ENCODE measurements around the gene KRTAP4-9. TPM values are rescaled to one million over a fixed set of nuclear protein-coding genes. Genes with fewer than 3 reads are reported as not detected.
"Not testable (repeated sequence)": the region's sequence is repeated elsewhere in the genome, so short reads cannot be mapped to it uniquely, and the experiment has no call there.

The KRTAP4-9 gene
- total RNA-seq, 1 donor = not detected

DNA sequence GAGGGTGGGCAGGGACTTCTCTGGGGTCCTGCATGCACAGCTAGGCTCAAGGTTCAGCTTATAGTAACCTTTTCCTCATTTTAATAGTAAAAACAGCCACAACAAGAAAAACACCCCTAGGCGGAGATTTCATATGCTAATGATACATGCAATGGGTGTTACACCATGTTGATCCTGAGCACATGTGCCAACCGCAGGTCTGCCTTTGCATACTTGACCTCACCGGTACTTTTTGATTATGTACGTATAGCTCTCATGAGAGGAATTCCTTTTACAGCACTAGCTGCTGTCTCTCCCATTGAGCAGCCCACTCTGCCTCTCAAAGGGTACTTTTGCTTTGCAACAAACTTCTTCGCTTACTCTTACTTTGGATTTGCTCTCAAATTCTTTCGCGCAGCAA lies 9.1 kb upstream of the KRTAP4-9 start:
- no peak overlapping the region for H3K4me3 ChIP-seq (ENCODE audit: insufficient read depth, low read length)
- TF ChIP-seq, protein P1, sequence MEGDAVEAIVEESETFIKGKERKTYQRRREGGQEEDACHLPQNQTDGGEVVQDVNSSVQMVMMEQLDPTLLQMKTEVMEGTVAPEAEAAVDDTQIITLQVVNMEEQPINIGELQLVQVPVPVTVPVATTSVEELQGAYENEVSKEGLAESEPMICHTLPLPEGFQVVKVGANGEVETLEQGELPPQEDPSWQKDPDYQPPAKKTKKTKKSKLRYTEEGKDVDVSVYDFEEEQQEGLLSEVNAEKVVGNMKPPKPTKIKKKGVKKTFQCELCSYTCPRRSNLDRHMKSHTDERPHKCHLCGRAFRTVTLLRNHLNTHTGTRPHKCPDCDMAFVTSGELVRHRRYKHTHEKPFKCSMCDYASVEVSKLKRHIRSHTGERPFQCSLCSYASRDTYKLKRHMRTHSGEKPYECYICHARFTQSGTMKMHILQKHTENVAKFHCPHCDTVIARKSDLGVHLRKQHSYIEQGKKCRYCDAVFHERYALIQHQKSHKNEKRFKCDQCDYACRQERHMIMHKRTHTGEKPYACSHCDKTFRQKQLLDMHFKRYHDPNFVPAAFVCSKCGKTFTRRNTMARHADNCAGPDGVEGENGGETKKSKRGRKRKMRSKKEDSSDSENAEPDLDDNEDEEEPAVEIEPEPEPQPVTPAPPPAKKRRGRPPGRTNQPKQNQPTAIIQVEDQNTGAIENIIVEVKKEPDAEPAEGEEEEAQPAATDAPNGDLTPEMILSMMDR (IDR thresholded peaks at IDR 0.05; ENCODE audit: extremely low read depth, low read depth, low read length) = no peak
- H3K79me2 ChIP-seq (ENCODE audit: insufficient read depth, low read length) = no peaks in the 10 kb centered on the region

DNA sequence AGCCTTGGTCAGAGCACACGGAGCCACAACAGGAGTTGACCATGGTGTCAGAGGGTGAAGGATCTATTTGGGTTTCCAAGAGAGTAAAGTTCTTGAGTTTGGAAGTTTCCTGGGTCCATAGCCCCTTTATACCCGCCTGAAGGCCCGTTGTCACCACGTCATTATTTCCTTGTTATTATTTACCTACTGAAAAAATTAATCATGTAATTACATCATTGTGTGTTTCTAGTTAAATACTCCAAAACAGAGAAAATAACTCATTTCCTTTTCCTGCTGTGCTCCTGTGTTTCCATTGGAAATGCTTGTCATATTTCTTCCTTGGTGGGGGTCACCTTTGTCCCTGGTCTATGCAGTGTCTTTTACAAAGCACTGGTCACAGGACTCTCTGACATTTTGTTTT lies 7.1 kb upstream of the KRTAP4-9 start, which contains the start of gene KRTAP4-8:
KRTAP4-8 (minus strand) TSS at position 101 of the 400 bp plus-strand sequence; CDS start at position 43, 58 bp downstream.
- no peaks in the 10 kb centered on the region for H3K9me3 ChIP-seq (ENCODE audit: low read depth, low read length)
- peak within 1 kb of the TSS; percentile 59 for H3K27ac ChIP-seq (ENCODE audit: low read depth, low read length)
- peaks cover 29% of the 10 kb centered on the region for H3K4me1 ChIP-seq (ENCODE audit: insufficient read depth, low read length)
- no peaks in the 10 kb centered on the region for H4K20me1 ChIP-seq (ENCODE audit: insufficient read depth, low read length)
- no peak within 1 kb of the TSS for H3K4me3 ChIP-seq (ENCODE audit: insufficient read depth, low read length)
- H3K36me3 ChIP-seq (ENCODE audit: insufficient read depth, low read length) = no peaks in the 10 kb centered on the region
- no peaks in the 10 kb centered on the region for H3K79me2 ChIP-seq (ENCODE audit: insufficient read depth, low read length)
- no peak for DNase-seq (ENCODE audit: insufficient read length, low spot score, missing footprints)
- TF ChIP-seq, protein P1 (IDR thresholded peaks at IDR 0.05; ENCODE audit: extremely low read depth, low read depth, low read length) = no peak
- peak within 1 kb of the TSS; percentile 76 for H2AFZ ChIP-seq (ENCODE audit: low read length)
- H3K4me2 ChIP-seq (ENCODE audit: insufficient read depth, low read length) = peak within 1 kb of the TSS; percentile 20
- H3K27me3 ChIP-seq (ENCODE audit: insufficient read depth, low read length) = no peaks in the 10 kb centered on the region

More for the DNA sequence above, 9.1 kb upstream of the KRTAP4-9 start:
- peaks cover 23% of the 10 kb centered on the region for H3K4me1 ChIP-seq (ENCODE audit: insufficient read depth, low read length)
- H3K36me3 ChIP-seq (ENCODE audit: insufficient read depth, low read length) = no peaks in the 10 kb centered on the region
- no peaks in the 10 kb centered on the region for H3K27me3 ChIP-seq (ENCODE audit: insufficient read depth, low read length)
- no peak overlapping the region for H3K27ac ChIP-seq (ENCODE audit: low read depth, low read length)
- no peak for DNase-seq (ENCODE audit: insufficient read length, low spot score, missing footprints)
- no peak overlapping the region for H3K4me2 ChIP-seq (ENCODE audit: insufficient read depth, low read length)
- H3K9me3 ChIP-seq (ENCODE audit: low read depth, low read length) = no peaks in the 10 kb centered on the region
- H2AFZ ChIP-seq (ENCODE audit: low read length) = no peak overlapping the region
- H4K20me1 ChIP-seq (ENCODE audit: insufficient read depth, low read length) = no peaks in the 10 kb centered on the region

DNA sequence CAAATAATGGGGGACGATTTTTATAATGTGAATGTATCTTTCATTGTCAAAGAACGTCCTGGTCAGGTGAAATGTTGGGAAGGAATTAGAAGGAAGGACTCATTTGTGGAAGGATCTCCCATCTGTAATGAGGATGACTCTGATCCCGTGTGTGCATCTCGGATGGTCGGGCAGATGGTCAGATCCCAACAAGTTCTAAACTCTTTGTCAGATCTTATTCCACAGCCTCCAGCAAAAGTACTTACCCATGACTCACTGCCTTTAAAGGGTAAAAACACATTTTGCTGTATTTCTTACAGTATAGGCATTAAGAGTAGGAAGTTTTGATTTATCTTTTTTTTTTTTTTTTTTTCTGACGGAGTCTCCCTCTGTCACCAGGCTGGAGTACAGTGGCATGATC lies 6.7 kb upstream of the KRTAP4-9 start:
- peak; percentile 58 for DNase-seq (ENCODE audit: insufficient read length, low spot score, missing footprints)
- no peaks in the 10 kb centered on the region for H3K9me3 ChIP-seq (ENCODE audit: low read depth, low read length)
- peak overlapping the region; percentile 59 for H3K27ac ChIP-seq (ENCODE audit: low read depth, low read length)
- no peaks in the 10 kb centered on the region for H3K36me3 ChIP-seq (ENCODE audit: insufficient read depth, low read length)
- H4K20me1 ChIP-seq (ENCODE audit: insufficient read depth, low read length) = no peaks in the 10 kb centered on the region
- TF ChIP-seq, protein P1 (IDR thresholded peaks at IDR 0.05; ENCODE audit: extremely low read depth, low read depth, low read length) = no peak
- peak overlapping the region; percentile 76 for H2AFZ ChIP-seq (ENCODE audit: low read length)
- H3K4me3 ChIP-seq (ENCODE audit: insufficient read depth, low read length) = no peak overlapping the region
- H3K4me2 ChIP-seq (ENCODE audit: insufficient read depth, low read length) = peak overlapping the region; percentile 20
- peaks cover 29% of the 10 kb centered on the region for H3K4me1 ChIP-seq (ENCODE audit: insufficient read depth, low read length)
- no peaks in the 10 kb centered on the region for H3K79me2 ChIP-seq (ENCODE audit: insufficient read depth, low read length)
- no peaks in the 10 kb centered on the region for H3K27me3 ChIP-seq (ENCODE audit: insufficient read depth, low read length)

DNA sequence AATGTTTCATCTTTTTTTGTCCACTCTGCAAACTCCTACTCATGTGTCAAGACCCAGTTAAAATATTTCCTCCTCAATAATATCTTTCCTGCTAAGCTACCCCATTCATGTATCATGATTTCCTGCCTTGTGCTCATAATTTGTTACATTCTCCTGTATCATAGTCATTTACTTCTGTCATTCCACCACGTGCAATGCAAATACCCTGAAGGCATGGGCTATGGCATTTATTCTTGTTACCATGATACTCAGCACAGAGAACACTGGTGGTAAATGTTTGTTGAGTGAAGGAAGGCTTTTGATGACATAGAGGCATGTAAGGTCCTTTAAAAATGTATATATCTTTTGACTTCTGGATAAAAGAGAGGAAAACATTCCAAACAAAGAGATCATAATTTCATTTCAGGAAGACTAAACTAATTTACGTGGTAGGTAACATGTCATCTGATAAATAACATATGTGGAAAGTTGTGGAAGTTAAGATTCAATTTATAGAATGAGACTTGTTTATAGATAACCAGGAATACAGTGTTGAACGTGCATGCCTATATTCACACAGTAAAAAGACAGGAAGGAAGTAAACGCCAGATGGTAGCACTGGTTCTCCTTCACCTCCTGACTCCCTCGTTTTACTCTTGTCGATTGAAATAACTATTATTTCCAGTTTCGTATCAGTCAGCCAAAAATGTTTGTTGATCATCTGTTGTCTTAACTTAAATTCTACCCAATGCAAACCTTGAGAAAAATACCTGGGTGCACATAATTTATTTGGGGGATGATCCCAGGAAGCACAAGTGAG lies 5.3 kb upstream of the KRTAP4-9 start:
- not testable (repeated sequence) for H3K36me3 ChIP-seq (ENCODE audit: insufficient read depth, low read length); H2AFZ ChIP-seq (ENCODE audit: low read length); H4K20me1 ChIP-seq (ENCODE audit: insufficient read depth, low read length); H3K4me2 ChIP-seq (ENCODE audit: insufficient read depth, low read length); H3K27me3 ChIP-seq (ENCODE audit: insufficient read depth, low read length); H3K9me3 ChIP-seq (ENCODE audit: low read depth, low read length); DNase-seq (ENCODE audit: insufficient read length, low spot score, missing footprints); H3K4me3 ChIP-seq (ENCODE audit: insufficient read depth, low read length); H3K79me2 ChIP-seq (ENCODE audit: insufficient read depth, low read length)
- Histone ChIP-seq H3K27ac (ENCODE audit: low read depth, low read length) (peak overlapping the region; percentile 73), H3K4me1 (ENCODE audit: insufficient read depth, low read length) (peaks cover 31% of the 10 kb centered on the region)

Measured in osteoblast (primary cell).